NCI-H526 (cell line): Measurements from ENCODE around the gene NIP7.
A peak's percentile ranks its signal among the peaks of the same experiment; 100 is the strongest.

ENCODE experiments used
- DNase-seq, 2 experiments: peaks; one replicate each; lab custom pipeline; 2025; lab: John Stamatoyannopoulos, UW

The NIP7 gene

DNA sequence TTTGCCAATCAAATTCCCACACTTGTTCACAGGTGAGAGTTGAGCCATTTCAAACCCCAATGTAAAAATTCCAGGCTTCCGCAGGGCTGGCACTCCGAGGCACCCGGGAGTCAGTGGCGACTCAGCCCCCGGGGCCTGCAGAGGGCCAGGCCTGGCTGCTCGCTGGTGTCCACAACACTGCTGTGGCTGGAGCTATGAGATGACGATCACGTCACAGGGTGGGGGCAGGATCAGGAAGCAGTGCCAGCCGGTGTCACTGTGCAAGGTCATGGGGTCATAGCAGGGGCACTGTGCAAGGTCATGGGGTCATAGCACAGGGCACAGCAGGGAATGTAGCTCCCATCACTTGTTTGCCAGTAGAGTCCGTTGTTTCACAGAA, 20.7 kb upstream of the NIP7 start:
- DNase-seq, result no peak

DNA sequence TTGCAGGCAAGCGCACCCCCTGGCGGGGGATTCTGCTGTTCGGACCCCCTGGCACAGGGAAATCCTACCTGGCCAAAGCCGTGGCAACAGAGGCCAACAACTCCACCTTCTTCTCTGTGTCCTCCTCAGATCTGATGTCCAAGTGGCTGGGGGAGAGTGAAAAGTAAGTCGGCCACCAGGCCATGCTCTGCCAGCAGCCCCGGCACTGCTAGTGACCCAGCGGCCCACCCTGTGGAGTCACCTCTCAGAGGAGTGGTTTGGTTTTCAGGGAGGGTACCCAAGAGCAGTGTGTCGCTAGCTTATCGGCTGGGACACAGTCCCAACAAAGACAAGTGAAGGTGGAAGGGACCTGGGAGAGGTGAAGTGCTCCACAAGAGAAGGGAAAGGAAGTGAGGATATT, 20.2 kb upstream of the NIP7 start:
- DNase-seq, result no peak

DNA sequence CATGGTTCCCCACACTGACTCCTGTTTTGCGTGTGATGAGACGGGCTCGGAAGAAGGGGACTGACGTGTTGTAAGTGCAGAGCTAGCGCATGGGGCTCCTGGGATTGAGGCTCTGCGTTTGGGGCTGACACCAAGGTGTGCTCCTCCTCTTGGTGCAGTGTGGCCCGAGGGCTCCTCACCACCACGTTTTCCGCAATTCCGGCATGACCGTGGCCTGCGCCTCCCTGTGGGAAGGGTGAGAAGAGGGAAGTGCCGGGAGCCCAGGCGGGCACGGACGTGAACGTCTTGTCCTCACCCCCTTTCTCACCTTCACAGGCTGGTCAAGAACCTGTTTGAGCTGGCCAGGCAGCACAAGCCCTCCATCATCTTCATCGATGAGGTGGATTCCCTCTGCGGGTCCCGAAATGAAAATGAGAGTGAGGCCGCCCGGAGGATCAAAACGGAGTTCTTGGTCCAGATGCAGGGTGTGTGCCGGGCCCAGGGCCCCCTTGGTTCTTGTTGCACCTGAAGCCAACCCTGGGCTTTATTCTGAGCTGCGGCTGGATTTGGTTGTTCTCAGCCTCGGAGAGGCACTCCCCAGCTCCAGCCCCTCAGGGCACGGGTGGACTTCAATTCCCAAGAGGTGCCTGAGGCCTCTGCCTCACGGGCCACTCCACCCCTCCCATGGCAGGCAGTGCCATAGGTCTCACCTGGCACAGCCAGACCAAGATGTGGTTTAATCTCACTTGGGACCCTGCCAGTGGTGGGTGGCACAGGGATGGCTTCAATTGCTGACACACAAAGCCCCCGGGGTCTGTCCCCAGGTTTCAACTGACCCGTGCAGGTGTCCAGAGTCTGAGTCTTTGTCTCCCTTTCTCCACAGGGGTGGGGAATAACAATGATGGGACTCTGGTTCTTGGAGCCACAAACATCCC, 19.5 kb upstream of the NIP7 start:
- DNase-seq, result no peak

DNA sequence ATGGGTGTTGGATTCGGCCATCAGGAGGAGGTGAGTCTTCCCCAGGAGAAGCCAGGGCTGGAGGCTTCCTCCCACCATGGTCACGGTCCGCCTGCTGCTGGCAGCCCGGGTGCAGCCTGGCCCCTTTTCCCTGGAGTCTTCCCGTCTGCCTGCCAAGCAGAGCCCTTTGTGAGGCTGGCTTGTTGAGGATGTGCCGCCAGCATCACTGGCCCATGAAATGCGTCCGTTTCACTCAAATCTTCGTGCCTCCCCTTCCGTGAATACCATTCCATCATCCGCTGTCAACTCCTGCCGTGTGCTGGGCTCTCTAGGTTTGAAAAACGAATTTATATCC, 18.9 kb upstream of the NIP7 start:
- DNase-seq, result no peak

DNA sequence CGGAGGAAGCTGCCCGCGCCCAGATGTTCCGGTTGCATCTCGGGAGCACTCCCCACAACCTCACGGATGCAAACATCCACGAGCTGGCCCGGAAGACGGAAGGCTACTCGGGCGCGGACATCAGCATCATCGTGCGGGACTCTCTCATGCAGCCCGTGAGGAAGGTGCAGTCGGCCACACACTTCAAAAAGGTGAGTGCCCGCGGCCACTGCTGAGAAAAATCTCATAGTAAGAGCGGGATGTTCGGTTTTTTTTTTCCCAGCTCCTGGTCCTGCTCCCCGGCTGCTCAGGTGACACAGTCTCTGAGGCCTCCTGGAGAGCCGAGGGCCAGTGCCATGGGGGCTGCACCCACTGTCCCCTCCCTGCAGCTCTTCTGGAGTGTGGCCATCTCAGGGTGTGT, 18.5 kb upstream of the NIP7 start:
- no peak for DNase-seq

DNA sequence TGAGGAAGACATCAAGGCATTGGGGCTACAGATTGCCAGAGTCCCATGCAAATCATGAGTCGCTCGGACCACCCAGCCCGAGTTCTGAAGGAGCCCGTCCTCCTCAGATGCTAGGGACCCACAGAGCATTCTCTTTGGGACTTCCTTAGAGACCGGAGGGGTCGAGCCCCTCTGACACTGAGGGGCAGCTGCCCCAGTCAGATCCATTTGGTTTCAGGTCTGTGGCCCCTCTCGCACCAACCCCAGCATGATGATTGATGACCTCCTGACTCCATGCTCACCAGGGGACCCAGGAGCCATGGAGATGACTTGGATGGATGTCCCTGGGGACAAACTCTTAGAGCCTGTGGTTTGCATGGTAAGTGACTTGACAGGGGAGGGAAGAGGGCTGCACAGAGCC, 17.2 kb upstream of the NIP7 start:
- no peak for DNase-seq

DNA sequence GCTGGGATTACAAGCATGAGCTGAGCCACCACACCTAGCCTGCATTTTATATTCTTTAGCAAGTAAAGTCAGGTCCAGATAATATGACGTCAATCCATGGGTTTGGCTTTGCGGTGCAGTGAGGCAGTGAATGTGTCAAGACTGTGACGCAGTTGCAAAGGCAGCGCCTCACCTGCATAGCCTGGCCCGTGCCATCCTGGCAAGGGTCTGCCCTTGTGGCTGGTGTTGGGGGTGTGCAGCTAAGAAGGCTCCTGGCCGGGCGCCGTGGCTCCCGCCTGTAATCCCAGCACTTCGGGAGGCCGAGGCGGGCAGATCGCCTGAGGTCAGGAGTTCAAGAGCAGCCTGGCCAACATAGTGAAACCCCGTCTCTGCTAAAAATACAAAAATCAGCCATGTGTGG, 16.2 kb upstream of the NIP7 start:
- no peak for DNase-seq

DNA sequence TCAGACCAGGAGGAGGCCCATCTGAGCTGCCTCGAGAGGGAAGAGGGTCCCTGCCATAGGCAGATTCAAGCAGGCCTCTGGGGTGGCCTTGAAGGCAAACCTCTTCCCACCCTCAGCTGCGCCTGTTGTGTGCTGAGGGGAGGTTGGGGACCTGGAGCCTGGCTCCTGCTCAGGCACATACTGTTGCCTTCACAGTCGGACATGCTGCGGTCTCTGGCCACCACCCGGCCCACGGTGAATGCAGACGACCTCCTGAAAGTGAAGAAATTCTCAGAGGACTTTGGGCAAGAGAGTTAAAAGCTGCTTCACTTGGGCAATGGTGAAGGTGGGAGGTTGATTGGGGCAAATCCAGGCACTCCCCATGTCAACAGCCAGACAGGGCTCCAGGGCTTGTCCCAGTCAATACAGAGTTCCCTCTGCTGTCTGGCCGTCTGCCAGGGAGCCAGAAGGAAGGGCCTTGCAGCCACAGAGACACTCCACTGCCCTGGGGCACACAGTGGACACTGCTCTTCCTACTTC, 15.5 kb upstream of the NIP7 start:
- no peak for DNase-seq

DNA sequence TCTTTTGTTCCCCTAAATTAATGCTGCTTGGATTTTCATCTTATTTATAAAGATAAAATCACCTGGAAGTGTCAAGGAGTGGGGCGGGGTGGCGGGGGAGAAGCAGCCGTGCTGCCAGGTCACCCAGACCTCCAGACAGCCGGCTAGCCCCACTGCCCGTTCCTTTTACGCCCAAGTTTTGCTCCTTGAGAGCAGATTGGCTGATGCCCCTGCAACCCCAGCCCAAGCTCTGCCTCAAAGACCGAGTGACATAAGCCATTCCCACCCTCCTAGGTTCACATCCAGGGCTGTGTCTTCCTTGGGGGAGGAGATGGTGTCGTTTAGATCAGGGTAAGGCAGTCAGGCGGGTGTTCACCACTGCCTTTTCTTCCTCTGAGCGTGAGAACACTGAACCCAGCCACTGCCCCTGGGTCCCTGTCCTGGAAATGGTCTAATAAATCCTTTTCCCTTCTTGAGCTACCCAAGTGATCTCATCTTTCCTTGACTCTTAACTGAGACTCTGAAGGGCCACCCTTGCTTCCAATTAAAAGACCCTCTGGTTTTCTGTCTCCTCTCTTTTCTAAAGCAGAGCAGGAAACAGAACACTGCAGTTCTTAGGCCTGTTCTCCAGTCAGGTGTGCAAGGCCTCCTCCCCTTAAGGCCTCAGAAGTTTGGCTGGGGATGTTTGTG, 14.9 kb upstream of the NIP7 start:
- no peak for DNase-seq

DNA sequence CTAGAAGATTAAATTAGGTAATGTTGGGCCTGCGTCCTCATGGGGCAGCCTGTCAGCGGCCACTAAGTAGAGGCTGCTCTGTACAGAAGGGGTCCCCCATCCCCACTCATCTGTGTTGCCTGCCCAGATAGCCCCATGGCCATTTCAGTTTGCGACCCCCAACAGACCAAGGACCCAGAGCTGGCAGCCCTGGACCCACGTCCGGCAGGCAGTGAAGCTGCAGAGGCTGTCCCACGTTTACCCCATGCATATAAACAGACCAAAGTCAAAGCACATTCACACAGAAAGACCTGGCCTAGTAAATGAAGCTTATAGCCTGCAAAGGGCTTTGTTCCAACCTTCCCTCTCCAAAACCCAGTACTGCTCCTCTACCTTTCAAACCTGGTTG, 13.8 kb upstream of the NIP7 start:
- no peak for DNase-seq

DNA sequence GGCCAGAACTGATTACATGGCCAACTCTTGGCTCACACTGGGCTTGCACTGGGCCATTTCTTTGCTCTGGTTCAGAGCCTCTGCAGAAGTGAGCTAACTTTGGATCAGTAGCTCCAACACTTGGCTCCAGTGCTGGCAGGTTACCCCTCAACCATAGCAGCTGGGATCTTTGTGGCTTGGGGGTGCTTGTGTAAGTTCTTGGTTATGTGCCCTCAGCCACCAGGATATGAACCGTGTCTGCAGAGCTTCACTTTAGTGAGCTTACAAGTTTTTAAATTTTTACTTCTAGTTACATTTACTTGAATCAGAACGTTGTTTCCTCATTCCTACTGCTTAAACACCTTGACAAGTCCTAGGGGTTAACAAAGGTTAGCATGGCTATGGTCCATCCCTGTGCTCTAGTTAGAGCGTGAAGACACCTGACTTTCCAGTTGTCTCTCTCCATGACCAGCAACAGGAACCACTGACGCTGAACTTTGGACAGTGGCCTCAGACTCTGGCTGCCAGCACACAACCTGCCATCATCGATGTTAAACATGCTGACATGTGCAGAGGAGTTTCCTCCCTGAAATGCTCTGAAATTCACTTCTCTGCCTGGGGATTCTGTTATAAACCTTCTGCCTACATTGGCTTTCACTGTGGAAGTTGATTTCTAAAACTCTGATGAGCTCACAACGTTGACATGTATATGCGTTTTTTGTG, 13.2 kb upstream of the NIP7 start:
- no peak for DNase-seq

DNA sequence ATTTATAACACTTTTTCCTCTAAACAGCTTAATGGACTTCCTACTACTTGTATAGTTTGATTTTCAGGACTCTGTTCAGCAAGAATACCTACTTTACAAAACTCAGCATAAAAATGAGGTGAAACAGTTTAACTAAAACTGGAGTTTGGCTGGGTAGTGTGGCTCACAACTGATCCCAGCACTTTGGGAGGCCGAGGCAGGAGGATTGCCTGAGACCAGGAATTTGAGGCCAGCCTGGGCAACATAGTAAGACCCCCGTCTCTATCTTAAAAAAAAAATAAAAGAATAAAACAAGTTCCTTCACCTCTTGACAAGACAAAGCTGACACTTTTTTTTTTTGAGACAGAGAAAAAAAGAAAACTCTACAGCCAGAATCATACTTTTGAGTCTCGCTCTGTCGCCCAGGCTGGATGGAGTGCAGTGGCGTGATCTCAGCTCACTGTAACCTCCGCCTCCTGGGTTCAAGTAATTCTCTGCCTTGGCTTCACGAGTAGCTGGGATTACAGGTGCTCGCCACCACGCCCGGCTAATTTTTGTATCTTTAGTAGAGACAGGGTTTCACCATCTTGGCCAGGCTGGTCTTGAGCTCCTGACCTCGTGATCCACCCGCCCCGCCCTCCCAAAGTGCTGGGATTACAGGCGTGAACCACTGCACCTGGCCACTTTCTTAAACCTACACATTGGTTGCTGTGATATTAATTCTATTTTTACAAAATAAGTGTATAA, 11.8 kb upstream of the NIP7 start:
- DNase-seq, result no peak

DNA sequence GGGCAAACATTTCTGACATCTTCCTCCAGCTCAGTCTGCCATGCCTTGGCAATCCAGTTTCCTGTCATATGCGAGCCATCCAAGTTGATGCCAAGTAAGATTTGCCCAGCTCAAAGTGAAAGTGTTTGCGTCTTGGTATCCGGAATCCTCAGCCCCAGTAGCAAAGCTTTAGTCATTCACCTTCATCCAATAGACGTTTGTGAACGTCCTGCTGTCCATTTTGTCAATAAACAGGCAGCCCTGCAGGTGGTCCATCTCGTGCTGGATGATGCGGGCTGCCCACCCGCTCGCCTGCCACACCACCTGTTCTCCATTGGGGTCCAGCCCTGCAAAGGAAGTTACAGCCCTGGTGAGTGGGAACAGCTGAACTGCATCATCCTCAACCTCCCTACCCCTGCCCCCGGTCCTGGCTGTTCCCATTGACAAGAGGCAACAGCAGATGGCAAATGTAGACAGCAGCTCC, 10.7 kb upstream of the NIP7 start:
- no peak for DNase-seq

DNA sequence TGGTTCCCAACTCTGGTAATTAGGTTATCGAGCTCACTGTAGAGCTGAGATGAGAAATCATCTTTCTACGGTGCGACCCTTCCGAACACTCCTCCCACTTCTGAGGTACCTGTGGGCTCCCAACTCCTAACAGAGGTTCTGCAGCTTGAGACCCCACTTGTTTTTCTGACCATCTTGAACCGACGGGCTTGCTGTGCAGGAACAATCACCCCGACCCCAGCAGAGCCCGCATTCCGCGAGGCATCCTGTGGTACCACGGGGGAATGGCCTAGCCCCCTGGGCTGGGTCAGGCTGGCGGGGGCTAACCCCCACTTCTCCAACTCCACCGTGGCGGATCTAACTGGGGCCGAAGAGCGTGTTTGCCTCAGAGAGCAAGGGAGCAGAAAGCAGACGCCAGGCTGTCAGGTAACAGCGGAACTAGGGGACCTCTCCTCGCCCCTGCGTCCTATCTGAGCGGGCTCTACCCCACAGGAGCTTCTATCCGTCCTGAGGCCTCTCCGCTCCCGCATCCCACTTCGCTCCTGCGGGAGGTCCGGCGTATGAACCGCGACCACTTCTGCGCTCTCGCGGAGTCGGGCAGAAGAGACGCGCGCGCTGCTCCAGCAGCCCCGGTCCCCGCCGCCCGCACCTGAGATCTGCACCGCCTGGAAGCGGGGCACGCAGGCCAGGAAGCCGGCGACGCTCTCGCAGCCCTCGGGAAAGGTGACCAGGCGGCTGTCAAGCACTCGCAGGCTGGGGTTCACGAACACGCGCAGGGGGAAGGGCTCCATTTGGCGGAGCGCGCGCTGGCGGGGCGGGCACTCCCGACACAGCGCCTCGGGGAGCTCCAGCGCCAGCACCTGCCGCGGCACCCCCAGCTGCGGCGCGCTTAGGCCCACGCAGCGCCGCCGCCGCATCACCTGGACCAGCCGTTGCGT, 9.9 kb upstream of the NIP7 start:
- DNase-seq, result peak in 1 of 2 experiments; percentile 41

DNA sequence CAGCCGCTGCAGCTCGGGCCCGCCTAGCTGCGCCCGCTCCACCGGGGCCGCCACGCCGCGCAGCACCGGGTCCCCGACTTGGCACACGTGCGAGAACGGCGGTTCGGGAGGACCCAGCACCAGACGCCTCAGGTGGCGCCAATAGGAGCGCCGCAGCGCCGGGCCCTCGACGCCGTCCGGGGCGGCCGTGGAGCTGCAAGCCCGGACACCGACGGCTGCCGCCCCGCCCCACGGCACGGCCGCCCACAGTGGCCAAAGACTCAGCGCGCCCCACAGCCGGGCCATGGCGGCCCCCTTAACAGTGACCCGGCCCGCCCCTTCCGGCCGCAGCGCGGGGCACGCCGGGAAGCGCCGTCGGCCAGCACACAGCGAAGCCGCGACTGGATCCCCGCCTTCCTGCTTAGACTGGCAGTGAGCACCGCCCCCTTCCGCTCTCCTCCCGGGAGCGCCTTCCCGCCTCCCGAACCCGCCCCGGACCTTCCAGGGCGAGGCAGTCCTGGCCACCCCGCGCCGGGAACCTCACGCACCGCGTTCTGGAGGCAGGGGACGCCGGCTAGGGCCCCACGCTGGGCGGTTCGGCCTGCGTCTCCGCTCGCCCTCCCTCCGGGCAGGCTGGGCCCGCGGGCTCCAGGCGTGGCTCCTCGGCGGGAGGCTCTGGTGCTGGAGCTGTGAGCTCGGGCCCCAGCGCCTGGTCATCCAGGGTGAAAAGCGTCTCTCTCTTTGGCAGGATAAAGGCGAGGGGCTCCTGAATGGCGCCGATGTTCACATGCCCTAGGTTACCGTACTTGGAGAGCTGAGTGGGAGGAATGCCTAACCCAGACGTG, 9.1 kb upstream of the NIP7 start, which contains the start of gene PDF:
Gene PDF, minus strand, starts transcription at position 303 of the 824 bp plus-strand sequence. Its CDS starts 18 bp downstream, at position 285.
- peak; percentile 58 to 95 for DNase-seq

DNA sequence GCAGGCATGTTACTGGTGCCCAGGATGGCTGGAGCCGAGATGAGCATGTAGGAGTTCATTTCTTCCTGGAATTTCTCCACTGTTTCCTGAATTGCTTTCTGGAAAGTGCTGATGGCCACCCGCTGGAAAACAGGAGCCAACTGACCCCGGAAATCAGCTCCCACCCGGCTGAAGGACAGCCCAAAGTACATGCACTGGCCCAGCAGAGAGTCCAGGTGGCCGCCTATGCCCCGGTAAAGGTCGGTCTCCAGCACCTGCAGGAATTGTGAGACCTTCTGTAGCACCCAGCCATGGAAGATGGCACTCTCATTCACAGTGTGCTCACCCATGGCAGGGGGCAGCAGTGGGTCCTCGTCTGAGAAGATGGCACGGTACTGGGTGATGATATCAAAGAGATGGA, 4.9 kb upstream of the NIP7 start:
- no peak for DNase-seq

DNA sequence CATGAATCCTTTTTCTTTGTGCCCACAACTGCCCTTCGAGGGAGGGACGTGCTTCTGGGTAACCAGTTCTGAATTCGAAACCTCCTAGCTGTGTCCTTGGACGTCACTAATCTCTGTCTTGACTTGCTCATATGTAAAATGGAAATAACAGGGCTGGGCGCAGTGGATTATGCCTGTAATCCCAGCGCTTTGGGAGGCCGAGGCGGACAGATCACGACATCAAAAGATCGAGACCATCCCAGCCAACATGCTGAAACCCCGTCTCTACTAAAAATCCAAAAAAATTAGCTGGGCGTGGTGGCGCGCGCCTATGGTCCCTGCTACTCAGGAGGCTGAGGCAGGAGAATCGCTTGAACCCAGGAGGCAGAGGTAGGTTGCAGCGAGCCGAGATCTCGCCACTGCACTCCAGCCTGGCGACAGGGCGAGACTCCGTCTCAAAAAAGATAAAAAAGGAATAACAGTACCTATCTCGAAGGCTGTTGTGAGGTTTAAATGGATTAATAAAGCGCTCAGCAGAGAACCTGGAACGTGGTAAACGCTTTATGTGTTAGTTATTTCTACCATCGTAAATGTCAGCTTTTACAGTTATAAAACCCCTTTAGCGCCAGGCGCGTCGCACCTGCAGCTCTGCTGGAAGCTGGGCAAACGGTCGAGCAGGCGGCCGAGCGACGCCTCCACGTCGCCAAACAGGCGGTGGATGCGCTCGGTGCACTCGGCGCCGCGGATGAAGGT, 849 bp upstream of the NIP7 start:
- DNase-seq, result no peak

DNA sequence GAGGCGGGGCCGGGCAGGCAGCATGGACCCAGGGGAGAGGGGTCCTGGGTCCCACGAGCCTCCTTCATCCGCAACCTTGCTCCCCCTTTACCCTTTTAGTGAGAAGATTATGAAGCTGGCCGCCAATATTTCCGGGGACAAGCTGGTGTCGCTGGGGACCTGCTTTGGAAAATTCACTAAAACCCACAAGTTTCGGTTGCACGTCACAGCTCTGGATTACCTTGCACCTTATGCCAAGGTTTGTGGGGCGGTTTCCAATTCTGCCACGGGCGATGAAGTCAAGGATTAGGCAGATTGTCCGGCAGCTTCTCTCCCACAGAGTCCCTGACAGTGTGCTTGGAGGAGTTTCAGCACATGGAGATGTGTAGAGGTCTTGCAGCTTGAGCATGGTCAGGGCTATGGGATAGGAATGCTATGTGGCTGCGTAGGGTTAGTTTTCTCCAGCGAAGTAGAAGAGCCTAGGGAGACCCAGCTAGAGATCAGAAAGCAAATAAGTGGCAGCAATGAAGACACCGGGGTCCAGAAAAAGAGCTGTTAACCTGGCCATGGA, 598 bp downstream of the NIP7 start:
- no peak for DNase-seq

DNA sequence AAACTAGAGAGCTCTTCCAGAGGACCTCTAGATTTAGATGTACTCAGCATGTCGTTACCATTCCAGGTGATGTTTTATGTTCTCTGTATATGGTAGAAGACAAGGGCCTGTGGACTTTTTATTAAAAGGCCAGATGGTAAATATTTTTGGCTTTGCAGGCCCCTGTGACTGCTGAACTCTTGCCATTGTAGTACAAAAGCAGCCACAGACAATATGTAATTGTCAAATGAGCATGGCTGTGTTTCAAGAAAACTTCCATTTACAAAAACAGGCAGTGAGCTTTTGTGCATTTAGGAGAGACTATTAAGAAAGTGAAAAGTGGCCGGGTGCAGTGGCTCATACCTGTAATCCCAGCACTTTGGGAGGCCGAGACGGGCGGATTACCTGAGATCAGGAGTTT, 4.6 kb downstream of the NIP7 start:
- no peak for DNase-seq
